Measurements from ENCODE around the gene GIMAP1. TPM values are rescaled to one million over a fixed set of nuclear protein-coding genes. Genes with fewer than 3 reads are reported as not detected.

GIMAP1 gene
- total and polyA plus RNA-seq, 2 of the 8 experiments (the other 6 are each of a cell fraction or from before 2014, with no cell fraction given): not detected

- no peak for FAIRE-seq
These were observed 22.6 kb downstream of the GIMAP1 start for GRCh38 chr7:150739033-150739432.

More at GRCh38 chr7:150739033-150739432, 22.6 kb downstream of the GIMAP1 start:
- Histone ChIP-seq H3K4me1 (replicated peaks in 1 of 4; ENCODE audit: control insufficient read depth in 3 of 4, insufficient read depth in 4 of 4, low read length in 3 of 4) (peaks cover 0 to 2% (median 0%) of the 10 kb centered on the region in 4 experiments; a peak in 1 of 7 replicates), H3K23ac (ENCODE audit: insufficient read length) (no peak overlapping the region), H3K79me2 (ENCODE audit: control insufficient read depth in 1 of 2, insufficient read depth in 2 of 2, low read length in 2 of 2) (no peaks in the 10 kb centered on the region), H4K5ac (ENCODE audit: insufficient read length, low read depth, low read length) (no peak overlapping the region), H4K8ac (ENCODE audit: extremely low read depth, insufficient read depth, low read length) (no peak overlapping the region), H3K36me3 (ENCODE audit: control insufficient read depth in 2 of 4, insufficient read depth in 4 of 4, low read length in 3 of 4) (peaks cover 0 to 5% (median 0%) of the 10 kb centered on the region in 4 experiments; a peak in 1 of 8 replicates), H2AFZ (ENCODE audit: low read length) (no peak overlapping the region), H3K9me3 (ENCODE audit: insufficient read depth in 2 of 2, low read depth in 1 of 2, low read length in 1 of 2) (peaks cover 0 to 10% of the 10 kb centered on the region in 2 experiments; a peak in 2 of 4 replicates), H2BK120ac (replicated peaks; ENCODE audit: low read depth, low read length) (no peak overlapping the region), H3K27me3 (replicated peaks in 1 of 4; ENCODE audit: control insufficient read depth in 3 of 4, extremely low read depth in 1 of 4, insufficient read depth in 3 of 4, low read length in 3 of 4) (peaks cover 85 to 97% (median 96%) of the 10 kb centered on the region in 4 experiments), H2BK20ac (ENCODE audit: low read length) (no peak overlapping the region), H3K4me3 (ENCODE audit: extremely low read depth in 1 of 4, insufficient read depth in 2 of 4, low read depth in 3 of 4, low read length in 4 of 4) (no peak overlapping the region), H2BK15ac (ENCODE audit: low read length) (no peak overlapping the region), H4K91ac (replicated peaks; ENCODE audit: insufficient read length, low read length) (no peak overlapping the region), H4K20me1 (replicated peaks in 1 of 2; ENCODE audit: control insufficient read depth in 1 of 2, insufficient read depth in 2 of 2, low read length in 2 of 2) (peaks cover 10 to 27% of the 10 kb centered on the region in 2 experiments), H3K27ac (ENCODE audit: low read depth, low read length) (no peak overlapping the region), H3K23me2 (ENCODE audit: low read depth, low read length) (no peaks in the 10 kb centered on the region), H3K4ac (replicated peaks; ENCODE audit: insufficient read length, low read depth, low read length) (no peak overlapping the region), H2AK5ac (ENCODE audit: low read depth, low read length) (no peak overlapping the region), H3K4me2 (ENCODE audit: insufficient read depth in 1 of 2, low read depth in 2 of 2, low read length in 2 of 2) (no peak overlapping the region), H2BK5ac (ENCODE audit: low read depth, low read length) (no peak overlapping the region), H3K56ac (replicated peaks; ENCODE audit: insufficient read length, low read depth, low read length) (no peak overlapping the region), H3K79me1 (ENCODE audit: low read depth, low read length) (no peaks in the 10 kb centered on the region), H3K14ac (ENCODE audit: insufficient read length) (no peak overlapping the region), H3K9ac (replicated peaks in 1 of 4; ENCODE audit: extremely low read depth in 1 of 4, low read depth in 3 of 4, low read length in 3 of 4) (no peak overlapping the region), H2BK12ac (ENCODE audit: low read depth, low read length) (no peak overlapping the region), H3K18ac (ENCODE audit: extremely low read depth, low read length) (no peak overlapping the region)
- POLR2A ChIA-PET (ENCODE audit: partially characterized antibody): no interaction called here
- TF ChIP-seq HDAC2 (IDR thresholded peaks at IDR 0.05; ENCODE audit: borderline replicate concordance in 1 of 2, low read depth in 2 of 2, low read length in 2 of 2): no peak
- no peak for TF ChIP-seq EGR1 (IDR thresholded peaks at IDR 0.05; ENCODE audit: borderline replicate concordance, low read depth, low read length)
- TF ChIP-seq TEAD4 (IDR thresholded peaks at IDR 0.05; ENCODE audit: low read depth, low read length): no peak
- TF ChIP-seq NRF1 (IDR thresholded peaks at IDR 0.05; ENCODE audit: low read depth, low read length): no peak
- no peak for TF ChIP-seq NANOG (IDR thresholded peaks at IDR 0.05; ENCODE audit: insufficient read depth, low read depth, low read length, poor library complexity, severe bottlenecking)
- no peak for TF ChIP-seq SIX5 (IDR thresholded peaks at IDR 0.05; ENCODE audit: low read depth, low read length)
- DNase-seq (ENCODE audit: low read depth in 1 of 2, low spot score in 2 of 2): no peak
- CTCF ChIA-PET (ENCODE audit: partially characterized antibody): interaction anchor here (1.1 to 1.2 kb wide), 2 partner anchors 11 to 159 kb away, joined by 3 to 4 read pairs; no protein-coding TSS in a partner anchor

All from H1 (cell line).